GM21528 (cell line): ENCODE measurements around the gene SPATA31E1.
"Not testable (repeated sequence)": the region's sequence is repeated elsewhere in the genome, so short reads cannot be mapped to it uniquely, and the experiment has no call there.

ENCODE experiments used
- ATAC-seq: cut with Tn5 transposase; IDR thresholded peaks from one replicate; pipeline ENCODE4 v1.9.1; 2021; ENCODE audit warnings: mild to moderate bottlenecking, moderate library complexity; ENCODE audit not compliant: unreplicated experiment, low FRiP score

Gene SPATA31E1

DNA sequence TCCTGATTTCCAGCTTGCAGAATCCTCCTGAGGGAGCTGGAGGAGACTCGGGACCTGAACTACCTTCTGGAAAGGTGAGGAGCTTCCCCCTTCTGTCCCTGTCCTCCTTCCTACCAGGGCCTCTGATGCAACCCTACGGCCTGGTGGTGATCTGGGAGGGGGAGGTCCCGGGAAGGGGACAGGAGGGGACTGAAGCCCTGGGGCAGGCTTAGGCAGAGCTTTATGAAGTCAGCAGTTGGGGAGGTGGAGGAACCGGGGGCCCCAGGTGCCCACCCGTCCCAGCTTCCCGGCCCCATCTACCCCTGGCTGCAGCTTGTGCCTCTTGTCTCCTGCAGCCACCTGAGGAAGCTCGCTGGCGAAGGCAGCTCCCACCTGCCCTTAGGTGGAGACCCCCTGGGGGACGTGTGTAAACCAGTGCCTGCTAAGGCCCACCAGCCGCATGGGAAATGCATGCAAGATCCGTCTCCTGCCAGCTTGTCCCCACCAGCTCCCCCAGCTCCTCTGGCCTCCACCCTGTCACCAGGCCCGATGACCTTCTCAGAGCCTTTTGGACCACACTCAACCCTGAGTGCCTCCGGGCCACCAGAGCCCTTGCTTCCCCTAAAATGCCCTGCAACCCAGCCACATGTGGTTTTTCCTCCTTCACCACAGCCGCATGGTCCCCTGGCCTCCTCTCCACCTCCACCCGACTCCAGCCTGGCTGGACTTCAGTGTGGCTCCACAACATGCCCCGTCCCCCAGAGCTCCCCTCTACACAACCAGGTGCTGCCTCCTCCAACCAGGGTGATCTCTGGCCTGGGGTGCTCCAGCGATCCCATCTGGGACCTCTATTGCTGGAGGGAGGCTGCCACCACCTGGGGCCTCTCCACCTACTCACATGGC is 2.1 kb downstream of the SPATA31E1 start:
- ATAC-seq: no peak

DNA sequence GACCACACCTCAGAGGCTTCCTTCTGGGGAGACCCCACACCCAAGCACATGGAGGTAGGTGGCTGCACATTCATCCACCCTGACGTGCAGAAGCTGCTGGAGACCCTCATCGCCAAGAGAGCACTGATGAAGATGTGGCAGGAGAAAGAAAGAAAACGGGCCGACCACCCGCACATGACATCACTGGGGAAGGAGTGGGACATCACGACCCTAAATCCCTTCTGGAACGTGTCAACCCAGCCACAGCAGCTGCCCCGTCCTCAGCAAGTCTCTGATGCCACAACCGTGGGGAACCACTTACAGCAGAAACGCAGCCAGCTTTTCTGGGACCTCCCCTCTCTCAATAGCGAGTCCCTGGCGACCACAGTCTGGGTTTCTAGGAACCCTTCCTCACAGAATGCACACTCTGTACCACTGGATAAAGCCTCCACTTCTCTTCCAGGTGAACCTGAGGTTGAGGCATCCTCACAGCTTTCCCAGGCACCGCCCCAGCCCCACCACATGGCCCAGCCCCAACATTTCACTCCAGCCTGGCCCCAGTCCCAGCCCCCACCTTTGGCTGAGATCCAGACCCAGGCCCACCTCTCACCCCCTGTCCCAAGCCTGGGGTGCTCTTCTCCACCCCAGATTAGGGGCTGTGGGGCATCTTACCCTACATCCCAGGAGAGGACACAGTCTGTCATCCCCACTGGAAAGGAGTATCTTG is 3.0 kb downstream of the SPATA31E1 start:
- no peak for ATAC-seq

DNA sequence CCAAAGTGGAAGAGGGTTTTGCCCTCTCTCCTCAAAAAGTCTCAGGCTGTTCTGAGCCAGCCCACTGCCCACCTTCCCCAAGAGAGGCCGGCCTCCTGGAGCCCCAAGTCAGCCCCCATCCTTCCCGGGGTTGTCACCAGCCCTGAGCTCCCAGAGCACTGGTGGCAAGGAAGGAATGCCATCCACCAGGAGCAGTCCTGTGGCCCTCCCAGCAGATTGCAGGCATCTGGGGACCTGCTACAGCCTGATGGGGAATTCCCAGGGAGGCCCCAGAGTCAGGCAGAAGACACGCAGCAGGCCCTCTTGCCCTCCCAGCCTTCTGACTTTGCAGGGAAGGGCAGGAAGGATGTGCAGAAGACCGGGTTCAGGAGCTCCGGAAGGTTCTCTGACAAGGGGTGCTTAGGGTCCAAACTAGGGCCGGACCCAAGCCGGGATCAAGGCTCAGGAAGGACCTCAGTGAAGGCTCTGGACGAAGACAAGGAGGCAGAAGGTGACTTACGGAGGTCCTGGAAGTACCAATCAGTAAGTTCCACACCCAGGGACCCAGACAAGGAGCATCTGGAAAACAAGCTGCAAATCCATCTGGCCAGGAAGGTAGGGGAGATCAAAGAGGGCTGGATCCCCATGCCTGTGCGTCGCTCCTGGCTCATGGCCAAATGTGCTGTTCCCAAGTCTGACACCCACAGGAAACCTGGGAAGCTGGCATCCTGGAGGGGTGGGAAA is 3.7 kb downstream of the SPATA31E1 start:
- ATAC-seq: no peak

- ATAC-seq: no peak
These were observed 4.3 kb downstream of the SPATA31E1 start for GRCh38 chr9:87886933-87887505.

DNA sequence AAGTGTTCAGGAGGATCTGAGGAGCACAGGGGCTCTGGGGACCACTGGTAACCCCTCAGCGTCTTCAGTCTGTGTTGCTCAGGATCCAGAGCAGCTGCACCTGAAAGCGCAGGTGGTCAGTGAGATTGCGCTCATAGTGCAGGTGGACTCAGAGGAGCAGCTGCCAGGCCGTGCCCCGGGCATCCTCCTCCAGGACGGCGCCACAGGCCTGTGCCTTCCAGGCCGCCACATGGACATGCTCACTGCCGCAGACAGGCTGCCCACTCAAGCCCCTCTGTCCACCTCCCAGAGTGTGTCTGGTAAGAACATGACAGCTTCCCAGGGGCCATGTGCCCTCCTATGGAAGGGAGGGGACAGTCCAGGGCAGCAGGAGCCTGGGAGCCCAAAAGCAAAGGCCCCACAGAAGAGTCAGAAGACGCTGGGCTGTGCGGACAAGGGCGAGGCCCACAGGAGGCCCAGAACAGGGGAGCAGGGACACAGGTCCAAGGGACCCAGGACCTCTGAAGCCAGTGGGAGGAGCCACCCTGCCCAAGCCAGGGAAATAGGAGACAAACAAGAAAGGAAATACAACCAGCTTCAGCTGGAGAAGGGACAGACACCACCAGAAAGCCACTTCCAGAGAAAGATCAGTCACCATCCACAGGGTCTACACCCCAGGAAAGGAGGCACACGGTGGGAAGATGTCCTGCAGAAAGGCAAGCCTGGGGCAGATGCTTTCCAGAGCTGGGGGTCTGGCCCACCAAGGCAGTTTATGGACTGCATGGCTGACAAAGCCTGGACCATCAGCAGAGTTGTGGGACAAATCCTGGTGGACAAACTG is 5.2 kb downstream of the SPATA31E1 start:
- no peak for ATAC-seq

DNA sequence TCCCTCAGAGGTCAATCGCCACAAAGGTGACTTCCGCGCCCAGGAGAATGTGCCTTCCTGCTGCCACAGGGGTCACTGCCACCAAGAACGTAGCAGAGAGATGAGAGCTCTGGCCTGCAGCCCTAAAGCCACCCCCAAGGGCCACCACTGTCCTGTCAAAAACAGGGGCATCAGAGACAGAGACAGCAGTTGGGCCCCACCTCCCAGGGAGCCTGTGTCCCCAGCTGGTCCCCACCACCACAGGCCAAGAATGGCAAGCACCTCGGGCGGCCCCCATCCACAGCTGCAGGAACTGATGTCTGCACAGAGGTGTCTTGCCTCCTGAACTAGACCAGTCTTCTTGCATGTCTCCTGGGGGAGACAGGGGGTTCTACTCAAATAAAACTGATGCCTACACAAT is 5.8 kb downstream of the SPATA31E1 start:
- ATAC-seq: no peak

DNA sequence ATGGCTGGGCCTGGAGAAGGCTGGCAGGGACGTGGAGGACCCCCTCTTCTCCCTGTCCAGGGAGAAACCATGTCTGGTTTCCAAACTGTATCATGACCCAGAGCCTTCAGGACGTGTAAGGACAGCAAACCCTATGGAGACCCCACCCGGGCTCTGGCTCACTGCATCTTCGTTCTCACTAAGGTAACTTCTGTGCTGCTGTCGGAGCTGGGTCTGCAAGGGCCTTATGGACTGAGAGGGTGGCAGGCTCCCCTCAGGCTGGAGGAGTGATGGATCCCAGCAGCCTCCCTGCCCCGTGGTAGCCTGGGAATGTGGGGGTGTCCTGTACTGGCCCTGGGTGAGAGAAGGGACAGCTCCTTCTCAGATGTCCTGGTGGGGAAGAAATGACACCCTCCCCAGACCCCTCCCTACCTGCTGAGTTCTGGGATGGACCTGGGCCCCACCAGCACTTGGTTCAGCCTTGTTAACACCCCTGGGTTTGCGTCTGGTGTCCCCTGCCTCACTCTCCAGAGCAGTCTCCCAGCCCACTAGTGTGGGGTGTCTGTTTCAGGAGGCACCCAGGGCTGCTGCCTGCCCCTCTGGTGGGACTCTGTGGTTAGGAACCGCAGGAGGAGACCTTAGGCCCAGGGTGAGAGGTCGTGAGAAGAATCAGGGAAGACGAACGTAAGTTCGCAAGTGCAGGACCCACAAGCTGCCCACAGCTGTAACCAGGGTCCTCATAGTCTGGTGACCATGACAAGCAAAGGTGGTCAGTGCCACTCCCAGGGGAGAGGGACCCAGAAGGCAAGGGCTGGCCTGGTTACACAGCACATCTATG is 6.6 kb downstream of the SPATA31E1 start:
- no peak for ATAC-seq

DNA sequence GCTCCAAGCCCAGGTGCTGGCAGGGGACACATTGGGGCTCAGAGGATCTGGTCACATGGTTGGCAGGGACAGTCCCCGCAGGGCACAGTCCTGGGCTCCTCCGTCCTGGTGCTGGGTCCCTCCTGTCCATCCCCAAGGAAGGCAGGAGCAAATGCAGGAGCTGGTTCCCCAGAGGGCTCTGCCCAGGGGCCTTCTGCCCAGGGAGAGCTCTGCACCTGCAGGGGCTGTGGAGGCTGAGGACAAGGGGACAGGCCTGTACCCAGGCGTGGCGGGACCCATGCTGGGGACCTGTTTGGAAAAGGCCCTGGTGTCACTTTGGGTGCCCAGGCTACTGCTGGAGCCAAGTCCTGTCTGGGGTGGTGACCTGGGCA is 7.2 kb downstream of the SPATA31E1 start:
- no peak for ATAC-seq

DNA sequence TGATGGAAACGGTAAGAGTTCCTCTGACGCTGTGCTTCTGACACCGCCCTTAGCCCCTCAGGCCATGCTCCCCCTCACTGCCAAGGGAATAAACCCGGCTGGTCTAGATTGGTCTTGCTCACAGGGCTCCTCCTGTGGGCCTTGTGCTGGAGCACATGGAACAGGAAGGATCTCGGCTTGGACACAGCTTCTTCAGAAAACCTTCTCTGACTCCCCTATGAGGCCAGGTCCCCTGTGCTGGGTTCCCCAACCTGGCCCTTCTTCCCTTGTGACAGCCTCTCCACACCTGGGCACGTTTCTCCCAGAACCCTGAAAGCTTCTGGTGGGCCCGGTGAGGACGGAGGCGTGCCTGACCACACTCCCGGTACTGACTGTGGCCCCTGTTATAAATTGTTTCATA is 8.2 kb downstream of the SPATA31E1 start:
- no peak for ATAC-seq

DNA sequence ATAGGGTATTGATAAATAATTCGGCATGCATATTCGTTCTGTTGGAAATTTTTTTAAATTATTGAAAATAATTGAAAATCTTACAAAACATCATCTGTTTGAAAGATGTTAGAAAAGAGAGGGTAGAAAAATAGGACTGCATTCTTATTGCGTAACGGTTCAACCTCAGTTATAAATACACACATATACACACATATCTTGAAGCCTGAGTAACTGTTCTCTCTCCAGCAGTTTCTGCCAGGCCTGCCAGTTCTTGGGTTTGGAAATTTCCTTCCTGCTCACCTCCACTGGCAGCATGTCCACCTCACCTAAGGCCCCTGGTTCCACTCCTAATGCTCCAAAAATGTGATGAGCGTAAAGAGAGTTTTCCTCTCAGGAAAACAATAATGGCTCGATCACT is 9.1 kb downstream of the SPATA31E1 start:
- no peak for ATAC-seq

GRCh38 chr9:87892956-87893355 is 10.3 kb downstream of the SPATA31E1 start:
- ATAC-seq: no peak

DNA sequence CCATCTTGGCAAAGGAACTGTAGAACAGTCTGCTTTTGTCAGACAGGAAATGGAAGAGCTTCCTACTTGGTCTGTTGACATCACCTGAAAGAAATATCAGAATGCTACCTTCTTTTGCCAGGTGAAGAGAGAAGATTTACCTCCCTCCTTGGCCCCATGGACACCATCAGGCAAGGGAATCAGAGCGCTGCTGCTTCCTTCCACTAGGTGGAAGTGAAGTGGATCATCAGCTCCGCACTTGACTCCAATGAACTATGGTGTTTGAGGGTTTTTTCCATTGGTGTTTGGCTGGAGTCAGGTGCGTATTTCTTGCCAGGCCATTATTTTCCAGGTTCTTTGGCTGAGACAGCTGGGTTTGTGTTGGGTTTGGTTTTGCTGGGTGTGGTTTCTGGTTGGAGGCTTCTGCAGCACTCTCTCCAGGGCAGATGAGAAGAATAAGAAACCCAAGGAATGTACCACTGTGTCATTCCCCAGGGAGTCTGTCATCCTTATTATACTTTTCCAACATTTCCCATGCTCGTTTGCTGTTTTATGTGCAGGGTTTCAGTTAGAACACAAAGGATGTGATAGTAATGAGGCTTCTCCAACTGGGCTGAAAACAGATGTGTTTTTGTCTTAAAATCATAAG is 12.4 kb downstream of the SPATA31E1 start:
- ATAC-seq: no peak

GRCh38 chr9:87896891-87897290 is 14.2 kb downstream of the SPATA31E1 start:
- no peak for ATAC-seq

- ATAC-seq: no peak
These were observed 15.5 kb downstream of the SPATA31E1 start for GRCh38 chr9:87898151-87898550.

- ATAC-seq: not testable (repeated sequence)
These were observed 19.7 kb downstream of the SPATA31E1 start for GRCh38 chr9:87902371-87902770.

DNA sequence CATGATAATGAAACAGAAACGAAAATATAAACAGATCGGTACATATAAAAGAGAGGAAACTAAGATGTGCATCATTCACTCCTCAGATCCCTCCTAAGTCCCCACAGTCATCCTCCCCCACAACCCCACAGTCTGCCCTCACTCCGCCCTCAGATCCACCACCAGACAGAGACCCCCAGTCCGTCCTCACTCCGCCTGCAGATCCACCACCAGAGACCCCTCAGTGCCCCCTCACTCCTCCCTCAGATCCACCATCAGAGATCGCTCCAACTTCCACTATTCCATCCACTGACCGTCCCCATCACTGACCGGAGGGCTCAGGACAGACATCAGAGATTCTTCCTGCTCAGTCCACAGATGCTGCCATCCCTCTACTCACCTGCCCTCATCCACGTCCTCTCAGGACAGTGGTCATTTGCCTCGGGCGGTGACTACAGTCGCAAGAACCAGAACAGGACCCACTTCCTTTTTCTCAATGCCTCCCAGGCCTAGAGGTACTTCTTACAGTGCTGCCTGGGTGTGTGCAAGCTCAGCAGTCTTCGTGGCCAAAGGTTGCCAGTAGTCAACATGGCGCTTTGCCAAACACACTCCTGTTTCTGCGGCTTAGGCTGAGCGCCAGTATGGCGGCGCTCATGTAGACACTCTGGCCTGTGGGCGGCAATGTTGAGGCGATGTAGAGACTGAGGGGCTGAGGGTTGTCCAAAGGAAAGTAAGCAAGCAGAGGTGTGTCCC is 26.8 kb downstream of the SPATA31E1 start:
- no peak for ATAC-seq

- no peak for ATAC-seq
These were observed 28.1 kb downstream of the SPATA31E1 start for GRCh38 chr9:87910821-87911220.

GRCh38 chr9:87917662-87918061 is 35.0 kb downstream of the SPATA31E1 start, which contains the start of gene SPATA31C1:
SPATA31C1 (plus strand) TSS chr9:87917962.
- ATAC-seq: not testable (repeated sequence)
